HepG2 (cell line): ENCODE data around the gene RNF125. TPM values are rescaled to one million over a fixed set of nuclear protein-coding genes. Genes with fewer than 3 reads are reported as not detected.

Experiments
- ASH2L ChIP-seq: fragments of 300-600, 200-600 bp; sonication (generic); IDR thresholded peaks from 2 replicates; pipeline ENCODE4 v1.7.0; 2017; ENCODE audit warnings: low read depth, mild to moderate bottlenecking, moderate library complexity, mixed read lengths, low read length; ENCODE audit not compliant: insufficient read length
- CENPBD1 ChIP-seq: sonication (generic); formaldehyde crosslinking; IDR thresholded peaks from 2 replicates; pipeline ENCODE4 v1.8.0; 2022; ENCODE audit warnings: missing genetic modification reagents, low read depth, mild to moderate bottlenecking, borderline replicate concordance
- CENPX ChIP-seq: sonication (generic); formaldehyde crosslinking; IDR thresholded peaks from 2 replicates; pipeline ENCODE4 v1.9.0; 2021; ENCODE audit warnings: mild to moderate bottlenecking, missing genetic modification reagents, moderate library complexity
- DNMT3B ChIP-seq: conservative IDR thresholded peaks from 2 replicates; pipeline ENCODE4 v1.6.1; 2016; ENCODE audit warnings: missing biosample characterization, control low read depth
- DR1 ChIP-seq: sonication (generic); formaldehyde crosslinking; IDR thresholded peaks from 2 replicates; pipeline ENCODE4 v1.8.0; 2021; ENCODE audit warnings: mild to moderate bottlenecking, missing genetic modification reagents, inconsistent platforms
- ELF3 ChIP-seq: IDR thresholded peaks from 2 replicates; pipeline ENCODE4 v1.6.1; 2016; ENCODE audit warnings: missing genetic modification reagents, missing compliant biosample characterization
- FLYWCH1 ChIP-seq: sonication (generic); formaldehyde crosslinking; IDR thresholded peaks from 2 replicates; pipeline ENCODE4 v1.8.1; 2023; ENCODE audit warnings: mild to moderate bottlenecking, missing genetic modification reagents
- IRF9 ChIP-seq: sonication (generic); formaldehyde crosslinking; IDR thresholded peaks from 2 replicates; pipeline ENCODE4 v1.8.0; 2022; ENCODE audit warnings: missing genetic modification reagents, mild to moderate bottlenecking, borderline replicate concordance
- MED13 ChIP-seq: sonication (generic); formaldehyde crosslinking; IDR thresholded peaks from 2 replicates; pipeline ENCODE4 v1.5.0; 2020; ENCODE audit warnings: missing genetic modification reagents
- MIXL1 ChIP-seq: IDR thresholded peaks from 2 replicates; pipeline ENCODE4 v1.6.1; 2016
- MXD1 ChIP-seq: sonication (generic); formaldehyde crosslinking; IDR thresholded peaks from 2 replicates; pipeline ENCODE4 v1.4.0; 2020; ENCODE audit warnings: mild to moderate bottlenecking, missing genetic modification reagents
- NR1H2 ChIP-seq: sonication (generic); formaldehyde crosslinking; IDR thresholded peaks from 2 replicates; pipeline ENCODE4 v1.8.1; 2022; ENCODE audit warnings: low read depth, missing genetic modification reagents, borderline replicate concordance
- NR2F1 ChIP-seq, 2 experiments: fragments of 450-650 bp in 1 of 2; formaldehyde crosslinking in 1 of 2; IDR thresholded peaks; 2 replicates each; pipeline versions ENCODE4 v1.5.0 to v1.6.1; 2016 to 2020; ENCODE audit warnings: mild to moderate bottlenecking in 1 of 2, missing compliant biosample characterization in 1 of 2, missing genetic modification reagents in 1 of 2, moderate library complexity in 1 of 2
- SKI ChIP-seq: fragments of 450-650 bp; IDR thresholded peaks from one replicate; pipeline ENCODE4 v1.6.1; 2018; ENCODE audit warnings: mild to moderate bottlenecking; ENCODE audit not compliant: partially characterized antibody
- SNRNP70 ChIP-seq: fragments of 200-400 bp; formaldehyde crosslinking; IDR thresholded peaks from 2 replicates; pipeline ENCODE4 v1.6.1; 2017; ENCODE audit warnings: mild to moderate bottlenecking, low read depth, low read length, moderate library complexity
- SP1 ChIP-seq, 2 experiments: fragments of 450-650 bp in 1 of 2; sonication (generic) in 1 of 2; formaldehyde crosslinking in 1 of 2; IDR thresholded peaks; 2 replicates each; pipeline versions ENCODE4 v1.4.0 to v1.6.1; 2016 to 2020; ENCODE audit warnings: missing genetic modification reagents in 1 of 2
- TEAD3 ChIP-seq: optimal IDR thresholded peaks from 2 replicates; pipeline ENCODE3; 2016; ENCODE audit warnings: borderline replicate concordance
- TOPORS ChIP-seq: sonication (generic); formaldehyde crosslinking; IDR thresholded peaks from 2 replicates; pipeline ENCODE4 v1.8.0; 2023; ENCODE audit warnings: mild to moderate bottlenecking, missing genetic modification reagents
- ZNF256 ChIP-seq: sonication (generic); formaldehyde crosslinking; conservative IDR thresholded peaks from 2 replicates; pipeline ENCODE4 v1.4.0; 2020; ENCODE audit warnings: missing genetic modification reagents
- ZNF431 ChIP-seq: sonication (generic); formaldehyde crosslinking; IDR thresholded peaks from 2 replicates; pipeline ENCODE4 v1.9.0; 2022; ENCODE audit warnings: missing genetic modification reagents, low read depth, mild to moderate bottlenecking, borderline replicate concordance
- ZNF501 ChIP-seq: sonication (generic); formaldehyde crosslinking; IDR thresholded peaks from 2 replicates; pipeline ENCODE4 v1.5.1; 2020; ENCODE audit warnings: mild to moderate bottlenecking, moderate library complexity, missing genetic modification reagents
- ZNF567 ChIP-seq: sonication (generic); formaldehyde crosslinking; IDR thresholded peaks from 2 replicates; pipeline ENCODE4 v1.8.1; 2023; ENCODE audit warnings: mild to moderate bottlenecking, missing genetic modification reagents, borderline replicate concordance
- ZNF776 ChIP-seq: sonication (generic); formaldehyde crosslinking; IDR thresholded peaks from 2 replicates; pipeline ENCODE4 v1.4.0; 2020; ENCODE audit warnings: mild to moderate bottlenecking, missing genetic modification reagents
- polyA plus RNA-seq, 8 experiments: library from polyadenylated mRNA; depleted of rRNA in 3 of 8; stranded (reverse) in 7 of 8; unstranded in 1 of 8; fragments of >200 nt; fragmentation: Illumina TruSeq in 4 of 8; extraction: Trizol in 4 of 8; gene quantifications; 2 replicates each; pipeline versions ENCODE4 v1.2.1 to v1.2.3, GENCODE V29; 2011 to 2016; ENCODE audit warnings: low read depth in 4 of 8, missing spikeins in 1 of 8, mixed read lengths in 1 of 8; ENCODE audit not compliant: insufficient read depth in 1 of 8
- total RNA-seq, 5 experiments: library from RNA; depleted of rRNA; stranded (reverse); fragments of >200 nt; fragmentation: Illumina TruSeq; extraction: Trizol; gene quantifications; 2 replicates each; pipeline ENCODE4 v1.2.3, GENCODE V29; 2016; ENCODE audit warnings: low read depth in 1 of 5
- TF ChIP-seq, protein P1 (sequence below): IDR thresholded peaks from 2 replicates; pipeline ENCODE4 v1.6.1; 2016; ENCODE audit warnings: low read depth, control low read depth
- TF ChIP-seq, protein P2 (sequence below): sonication (generic); formaldehyde crosslinking; IDR thresholded peaks from 2 replicates; pipeline ENCODE4 v1.5.1; 2020; ENCODE audit warnings: missing genetic modification reagents, mild to moderate bottlenecking, borderline replicate concordance

Gene RNF125
- total and polyA plus RNA-seq, 2 of the 13 experiments (the other 11 are each of a cell fraction or from before 2014, with no cell fraction given), result 0.58 to 1.8 TPM

- TF ChIP-seq, protein P1, sequence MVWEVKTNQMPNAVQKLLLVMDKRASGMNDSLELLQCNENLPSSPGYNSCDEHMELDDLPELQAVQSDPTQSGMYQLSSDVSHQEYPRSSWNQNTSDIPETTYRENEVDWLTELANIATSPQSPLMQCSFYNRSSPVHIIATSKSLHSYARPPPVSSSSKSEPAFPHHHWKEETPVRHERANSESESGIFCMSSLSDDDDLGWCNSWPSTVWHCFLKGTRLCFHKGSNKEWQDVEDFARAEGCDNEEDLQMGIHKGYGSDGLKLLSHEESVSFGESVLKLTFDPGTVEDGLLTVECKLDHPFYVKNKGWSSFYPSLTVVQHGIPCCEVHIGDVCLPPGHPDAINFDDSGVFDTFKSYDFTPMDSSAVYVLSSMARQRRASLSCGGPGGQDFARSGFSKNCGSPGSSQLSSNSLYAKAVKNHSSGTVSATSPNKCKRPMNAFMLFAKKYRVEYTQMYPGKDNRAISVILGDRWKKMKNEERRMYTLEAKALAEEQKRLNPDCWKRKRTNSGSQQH (CRISPR knock-in tag), result 0 out of 2 replicates have a peak, but pooled peaks have one; percentile 7
- 0 out of 2 replicates have a peak, but pooled peaks have one; percentile 21 for TF ChIP-seq ELF3
- no peak for TF ChIP-seq SKI
- TF ChIP-seq MXD1 (CRISPR knock-in tag), result peak; percentile 90
- no peak for TF ChIP-seq SNRNP70
- no peak for TF ChIP-seq CENPBD1 (CRISPR knock-in tag)
- TF ChIP-seq TOPORS, result no peak
- peak; percentile 78 for TF ChIP-seq ZNF501 (CRISPR knock-in tag)
- 0 out of 2 replicates have a peak, but pooled peaks have one; percentile 46 for TF ChIP-seq ZNF431 (CRISPR knock-in tag)
- no peak; the same call in 1 of the 2 replicates for TF ChIP-seq DR1
- no peak for TF ChIP-seq FLYWCH1 (CRISPR knock-in tag)
- no peak for TF ChIP-seq NR2F1 (CRISPR knock-in tag; IDR thresholded peaks at IDR 0.05)
- TF ChIP-seq NR1H2 (CRISPR knock-in tag), result peak; percentile 82; the same call in 1 of the 2 replicates
- TF ChIP-seq ZNF567 (CRISPR knock-in tag), result no peak
- peak; percentile 71 for TF ChIP-seq ASH2L
- peak; percentile 65; the same call in 1 of the 2 replicates for TF ChIP-seq ZNF776 (CRISPR knock-in tag)
- TF ChIP-seq, protein P2, sequence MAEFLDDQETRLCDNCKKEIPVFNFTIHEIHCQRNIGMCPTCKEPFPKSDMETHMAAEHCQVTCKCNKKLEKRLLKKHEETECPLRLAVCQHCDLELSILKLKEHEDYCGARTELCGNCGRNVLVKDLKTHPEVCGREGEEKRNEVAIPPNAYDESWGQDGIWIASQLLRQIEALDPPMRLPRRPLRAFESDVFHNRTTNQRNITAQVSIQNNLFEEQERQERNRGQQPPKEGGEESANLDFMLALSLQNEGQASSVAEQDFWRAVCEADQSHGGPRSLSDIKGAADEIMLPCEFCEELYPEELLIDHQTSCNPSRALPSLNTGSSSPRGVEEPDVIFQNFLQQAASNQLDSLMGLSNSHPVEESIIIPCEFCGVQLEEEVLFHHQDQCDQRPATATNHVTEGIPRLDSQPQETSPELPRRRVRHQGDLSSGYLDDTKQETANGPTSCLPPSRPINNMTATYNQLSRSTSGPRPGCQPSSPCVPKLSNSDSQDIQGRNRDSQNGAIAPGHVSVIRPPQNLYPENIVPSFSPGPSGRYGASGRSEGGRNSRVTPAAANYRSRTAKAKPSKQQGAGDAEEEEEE (CRISPR knock-in tag), result peak; percentile 69; the same call in 1 of the 2 replicates
- 0 out of 2 replicates have a peak, but pooled peaks have one; percentile 37 for TF ChIP-seq MED13 (CRISPR knock-in tag)
- TF ChIP-seq SP1 (IDR thresholded peaks at IDR 0.05), result no peak
- no peak for TF ChIP-seq SP1 (CRISPR knock-in tag; IDR thresholded peaks at IDR 0.05)
- no peak for TF ChIP-seq TEAD3 (CRISPR knock-in tag)
- TF ChIP-seq ZNF256, result no peak
- no peak for TF ChIP-seq CENPX
- TF ChIP-seq DNMT3B, result 0 out of 2 replicates have a peak, but pooled peaks have one; percentile 75
- 0 out of 2 replicates have a peak, but pooled peaks have one; percentile 41 for TF ChIP-seq MIXL1 (CRISPR knock-in tag)
- TF ChIP-seq IRF9 (CRISPR knock-in tag), result peak; percentile 72
Measured at GRCh38 chr18:32091724-32092421, 73.2 kb downstream of the RNF125 start, which contains the start of gene RNF138 (continued).
